WI38 (cell line): ENCODE measurements around the gene MUC21.

Experiments
- H3K4me3 ChIP-seq: 2 replicates; pipeline ENCODE4 v1.5.1; 2011; ENCODE audit warnings: low read depth, mild to moderate bottlenecking, control low read depth, low read length
- CTCF ChIP-seq: IDR thresholded peaks from 2 replicates; pipeline ENCODE4 v1.5.1; 2012; ENCODE audit warnings: low read depth, mild to moderate bottlenecking, control low read depth, low read length

Gene MUC21

GRCh38 chr6:30983439-30983838, at the start of gene MUC21:
Gene MUC21, plus strand, starts transcription at chr6:30983718. Its CDS starts 241 bp downstream, at chr6:30983959.
- no peak for TF ChIP-seq CTCF
- H3K4me3 ChIP-seq, result no peak within 1 kb of the TSS

DNA sequence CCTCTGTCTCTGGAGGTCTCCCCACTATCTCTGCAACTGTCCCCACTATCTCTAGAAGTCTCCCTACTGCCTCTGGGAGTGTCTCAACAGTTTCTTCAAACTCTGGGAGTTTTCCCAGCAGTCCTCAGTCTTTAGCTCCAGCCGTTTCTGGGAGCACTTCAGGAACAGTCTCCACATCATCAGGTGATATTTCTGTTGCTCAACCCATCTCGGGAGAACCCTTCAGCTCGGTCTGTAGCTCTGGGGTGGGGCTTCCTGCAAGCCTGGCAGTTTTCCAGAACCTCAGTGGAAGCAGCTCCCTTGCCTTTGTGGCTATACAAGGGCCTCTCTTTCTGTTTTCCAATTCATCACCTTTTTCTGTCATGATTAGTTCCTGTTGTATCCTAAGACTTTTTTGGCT, 48.5 kb upstream of the MUC21 start:
- no peak overlapping the region for H3K4me3 ChIP-seq
- TF ChIP-seq CTCF, result no peak

DNA sequence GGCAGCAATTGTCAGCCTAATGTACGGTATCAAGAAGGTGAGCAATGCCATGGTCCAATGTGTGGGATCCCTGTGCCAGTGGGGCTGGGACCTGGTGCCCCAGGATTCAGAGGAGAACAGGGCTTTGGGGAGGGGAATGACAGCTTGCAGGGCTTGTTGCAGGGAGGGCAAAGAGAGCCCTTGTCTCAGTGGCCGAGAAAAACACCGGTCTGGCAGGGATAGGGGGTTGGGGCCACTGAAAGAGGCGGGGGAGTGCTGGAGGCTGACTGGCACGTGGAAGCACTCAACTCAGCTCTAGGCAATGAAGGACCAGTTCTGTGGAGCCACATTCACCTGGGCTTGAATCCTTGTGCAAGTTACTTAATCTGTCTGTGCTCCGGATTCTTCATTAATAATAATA, 46.3 kb upstream of the MUC21 start:
- TF ChIP-seq CTCF, result no peak

DNA sequence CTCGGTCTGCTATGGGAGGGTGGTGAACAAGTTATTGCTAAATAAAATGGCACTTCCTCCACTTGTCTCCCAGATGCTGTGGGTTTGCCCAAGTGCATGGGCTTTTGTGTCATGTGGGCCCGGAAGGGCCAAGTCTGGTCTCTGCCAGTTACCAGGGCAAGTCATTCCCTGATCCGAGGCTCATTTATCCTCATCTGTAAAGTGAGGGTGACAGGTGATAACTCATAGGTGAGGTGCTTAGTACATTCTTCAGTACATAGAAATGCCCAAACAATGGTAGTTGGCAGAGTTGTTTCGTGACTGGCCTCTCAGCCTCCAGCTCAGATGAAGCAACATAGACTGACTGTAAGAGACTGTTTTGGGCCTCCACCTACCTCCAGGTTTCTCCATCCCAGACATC, 44.8 kb upstream of the MUC21 start:
- no peak for TF ChIP-seq CTCF
- no peak overlapping the region for H3K4me3 ChIP-seq

More for the DNA sequence above, 46.3 kb upstream of the MUC21 start:
- H3K4me3 ChIP-seq, result no peak overlapping the region

- H3K4me3 ChIP-seq, result no peak overlapping the region
- no peak for TF ChIP-seq CTCF
These were observed 44.0 kb upstream of the MUC21 start for GRCh38 chr6:30939473-30939872.

DNA sequence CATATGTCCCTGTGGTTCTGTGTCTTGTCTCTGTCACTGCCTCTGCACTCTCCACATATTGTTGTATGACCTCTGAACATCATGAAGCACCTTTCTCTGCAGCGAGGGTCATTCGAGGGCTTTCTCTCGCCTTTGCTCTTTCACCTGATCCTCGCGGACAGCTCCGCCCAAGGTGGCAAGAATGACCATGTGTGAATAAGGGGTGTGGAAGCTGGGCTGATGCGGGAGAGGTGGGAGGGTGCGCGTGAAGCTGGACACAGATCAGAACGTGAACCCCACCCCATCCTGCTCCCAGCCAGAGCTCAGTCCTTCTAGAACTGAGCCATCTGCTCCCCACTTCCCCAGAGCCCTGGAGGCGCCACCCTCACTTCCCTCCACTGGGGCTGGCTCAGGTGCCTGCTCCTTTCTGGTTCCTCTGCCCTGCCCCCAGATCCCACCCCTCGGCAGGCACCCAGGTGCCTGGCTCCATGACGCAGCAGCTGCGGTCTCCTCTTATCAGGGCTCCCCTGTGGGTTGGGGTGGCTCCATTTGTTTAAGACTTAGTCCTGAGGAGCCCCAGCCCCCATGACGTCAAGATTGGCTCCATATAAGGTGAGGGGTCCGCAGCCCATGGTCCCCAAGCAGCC, 43.0 kb upstream of the MUC21 start, which contains the start of gene MUCL3:
Gene MUCL3, plus strand, starts transcription at position 613 of the 626 bp plus-strand sequence. CDS start 27 bp downstream, outside the sequence.
- TF ChIP-seq CTCF, result no peak
- no peak within 1 kb of the TSS for H3K4me3 ChIP-seq

- peak; percentile 70 for TF ChIP-seq CTCF
- H3K4me3 ChIP-seq, result no peak overlapping the region
These were observed 41.0 kb upstream of the MUC21 start for GRCh38 chr6:30942338-30943060.
